ENCODE measurements around the gene CXCL17. TPM values are rescaled to one million over a fixed set of nuclear protein-coding genes. Genes with fewer than 3 reads are reported as not detected.

The CXCL17 gene
- total RNA-seq, 2 donors from 2014 or later = 6.3 to 19.2 TPM

- Histone ChIP-seq H3K27ac (no peak overlapping the region), H3K36me3 (replicated peaks in 1 of 2; ENCODE audit: insufficient read depth in 1 of 2, low read depth in 2 of 2) (no peaks in the 10 kb centered on the region), H3K4me1 (peaks cover 47% of the 10 kb centered on the region), H3K9me3 (no peaks in the 10 kb centered on the region), H3K4me3 (no peak overlapping the region), H3K27me3 (no peaks in the 10 kb centered on the region)
- no peak for ATAC-seq
- intact Hi-C loops (cut with DNase I) = no loop called here
- TF ChIP-seq POLR2A (IDR thresholded peaks at IDR 0.05) = no peak
- no peak for TF ChIP-seq CTCF (IDR thresholded peaks at IDR 0.05)
- no peak for DNase-seq
- WGBS, 2 donors = 90 to 91% methylated on average over 7 of the region's 7 CpGs
Measured at GRCh38 chr19:42445948-42446347, 3.2 kb upstream of the CXCL17 start.

DNA sequence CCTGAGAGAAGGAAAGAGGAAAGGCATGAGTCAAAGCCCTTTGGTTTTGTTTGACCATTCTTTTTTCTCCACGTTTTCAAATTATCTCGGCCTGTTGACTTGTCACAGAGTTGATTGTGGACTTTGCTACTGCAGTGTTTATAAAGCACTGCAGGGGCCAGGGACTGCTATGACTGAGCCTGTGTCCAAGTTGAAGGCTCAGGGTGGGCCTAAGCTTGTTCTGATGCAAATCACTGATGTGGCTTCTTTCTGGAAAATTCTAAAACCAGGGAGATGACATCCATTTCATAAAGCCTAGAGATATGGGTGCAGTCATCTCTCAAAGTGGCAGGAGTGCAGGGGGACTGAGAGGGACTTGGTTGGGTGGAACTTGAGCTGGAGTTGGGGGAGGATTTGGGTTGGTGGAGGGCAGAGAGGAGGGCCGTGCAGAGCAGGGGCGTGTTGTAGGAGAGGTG lies 1.2 kb upstream of the CXCL17 start:
- intact Hi-C loops (cut with DNase I) = no loop called here
- DNase-seq = peak in 3 of 4 donors; percentile 53 to 63 (median 53)

DNA sequence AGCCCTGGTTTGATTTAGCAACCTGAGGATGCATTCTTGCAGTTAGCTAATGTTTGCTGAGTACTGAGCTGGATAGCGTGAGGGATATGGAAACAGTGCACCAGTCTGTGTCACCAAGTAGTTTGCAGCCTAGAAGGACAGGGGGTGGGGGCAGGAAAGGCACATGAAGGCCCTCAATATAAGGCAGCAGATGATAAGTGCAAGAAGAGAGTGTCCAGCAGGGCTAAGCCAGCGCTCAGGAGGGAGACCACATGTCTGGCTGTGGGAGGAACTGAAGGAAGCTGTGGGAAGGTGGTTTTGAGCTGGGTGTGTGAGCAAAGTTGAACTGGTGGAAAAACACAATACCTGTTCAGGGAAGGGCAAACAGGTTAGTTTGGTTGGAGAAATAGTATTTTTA lies 1.7 kb downstream of the CXCL17 start:
- Histone ChIP-seq H3K27me3 (no peaks in the 10 kb centered on the region), H3K36me3 (replicated peaks in 1 of 2; ENCODE audit: insufficient read depth in 1 of 2, low read depth in 2 of 2) (no peaks in the 10 kb centered on the region), H3K4me1 (peaks cover 52% of the 10 kb centered on the region), H3K27ac (peak overlapping the region in 1 of 4 donors; percentile 18), H3K4me3 (no peak overlapping the region), H3K9me3 (no peaks in the 10 kb centered on the region)
- TF ChIP-seq CTCF (IDR thresholded peaks at IDR 0.05) (no peak), POLR2A (IDR thresholded peaks at IDR 0.05) (no peak)
- WGBS, 2 donors = 38 to 63% methylated on average over 2 of the region's 2 CpGs
- ATAC-seq (no peak), DNase-seq (no peak)
- intact Hi-C loops (cut with DNase I) = no loop called here

More for the DNA sequence above, 1.2 kb upstream of the CXCL17 start:
- no peak for TF ChIP-seq CTCF (IDR thresholded peaks at IDR 0.05)
- no peak for TF ChIP-seq POLR2A (IDR thresholded peaks at IDR 0.05)
- ATAC-seq = peak; percentile 64
- Histone ChIP-seq H3K27me3 (no peaks in the 10 kb centered on the region), H3K4me3 (no peak overlapping the region), H3K4me1 (peaks cover 46% of the 10 kb centered on the region), H3K9me3 (no peaks in the 10 kb centered on the region), H3K36me3 (replicated peaks in 1 of 2; ENCODE audit: insufficient read depth in 1 of 2, low read depth in 2 of 2) (no peaks in the 10 kb centered on the region), H3K27ac (peak overlapping the region; percentile 54 to 84 (median 78))
- WGBS, 2 donors = 24 to 39% methylated on average over 4 of the region's 4 CpGs

DNA sequence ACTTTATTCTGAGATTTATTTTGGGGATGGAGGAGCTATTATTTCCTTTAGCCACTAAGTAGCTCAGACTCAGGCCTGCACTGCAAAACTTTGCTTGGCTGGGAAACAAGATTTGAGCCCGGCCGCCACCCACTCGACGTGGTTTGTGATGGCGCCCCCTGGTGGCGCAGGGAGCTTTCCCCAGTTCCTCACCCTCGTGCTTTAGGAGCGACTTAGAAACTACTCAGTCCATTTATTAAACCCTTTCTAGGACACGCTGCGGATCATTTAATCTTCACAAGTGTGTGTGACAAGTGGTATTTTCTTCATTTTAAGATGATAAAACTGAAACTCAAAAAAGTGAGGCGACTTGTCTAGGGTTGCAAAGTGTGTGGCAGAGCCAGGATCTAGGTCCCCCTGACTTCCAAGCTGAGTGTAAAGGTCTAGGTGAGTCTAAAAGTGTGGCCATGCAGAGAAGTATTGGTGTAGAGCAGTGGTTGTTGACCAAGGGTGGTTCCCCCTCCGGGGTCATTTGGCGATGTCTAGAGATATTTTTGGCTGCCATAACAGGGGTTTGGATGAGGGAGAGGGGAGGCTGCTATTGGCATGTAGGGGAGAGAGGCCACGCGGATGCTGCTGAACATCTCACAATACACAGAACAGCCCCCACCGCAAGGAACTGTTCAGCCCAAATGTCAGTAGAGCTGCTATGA lies 2.2 kb downstream of the CXCL17 start:
- DNase-seq (peak; percentile 79 to 86 (median 83)), ATAC-seq (peak; percentile 63)
- Histone ChIP-seq H3K27ac (peak overlapping the region in 1 of 4 donors; percentile 18), H3K9me3 (no peaks in the 10 kb centered on the region), H3K36me3 (replicated peaks in 1 of 2; ENCODE audit: insufficient read depth in 1 of 2, low read depth in 2 of 2) (no peaks in the 10 kb centered on the region), H3K4me1 (peaks cover 52% of the 10 kb centered on the region), H3K27me3 (no peaks in the 10 kb centered on the region), H3K4me3 (no peak overlapping the region)
- intact Hi-C loops (cut with DNase I) = no loop called here
- WGBS, 2 donors = 26 to 34% methylated on average over 14 to 16 of the region's 16 CpGs
- no peak for TF ChIP-seq POLR2A (IDR thresholded peaks at IDR 0.05)
- peak; percentile 74 to 97 (median 78) for TF ChIP-seq CTCF (IDR thresholded peaks at IDR 0.05)

- ATAC-seq = no peak
- Histone ChIP-seq H3K27ac (no peak overlapping the region), H3K36me3 (replicated peaks in 1 of 2; ENCODE audit: insufficient read depth in 1 of 2, low read depth in 2 of 2) (no peaks in the 10 kb centered on the region), H3K4me3 (no peak overlapping the region), H3K9me3 (no peaks in the 10 kb centered on the region), H3K4me1 (peaks cover 27% of the 10 kb centered on the region), H3K27me3 (no peaks in the 10 kb centered on the region)
- no peak for DNase-seq
- TF ChIP-seq POLR2A (IDR thresholded peaks at IDR 0.05) (no peak), CTCF (IDR thresholded peaks at IDR 0.05) (no peak)
- 63 to 67% methylated on average over 3 of the region's 3 CpGs for WGBS, 2 donors
- intact Hi-C loops (cut with DNase I) = no loop called here
Measured at GRCh38 chr19:42436006-42436405, 6.7 kb downstream of the CXCL17 start.
